PC-9 (cell line): ENCODE data around the gene LOXL4. TPM values are rescaled to one million over a fixed set of nuclear protein-coding genes. Genes with fewer than 3 reads are reported as not detected.
"Not testable (repeated sequence)": the region's sequence is repeated elsewhere in the genome, so short reads cannot be mapped to it uniquely, and the experiment has no call there.

Experiments used
- BruUV-seq: library from RNA; stranded (reverse); fragments of 400-500 nt; replicated peaks from 2 replicates; lab custom pipeline; 2021; lab: Mats Ljungman, UMichigan
- CTCF ChIA-PET: fragments of 300-600 bp; sonication (Branson Sonifier 250); formaldehyde crosslinking; loops from one replicate; lab custom pipeline; 2022; ENCODE audit warnings: antibody characterized with exemption; lab: Charles Lee
- POLR2A ChIA-PET: fragments of 300-600 bp; sonication (Branson Sonifier 250); formaldehyde crosslinking; loops from one replicate; lab custom pipeline; 2022; ENCODE audit warnings: antibody characterized with exemption; ENCODE audit not compliant: unreplicated experiment; lab: Charles Lee
- DNase-seq, 2 experiments: peaks; one replicate each; pipeline versions ENCODE4 v3.0.0 to v3.0.0-alpha.2; 2015 to 2022; ENCODE audit warnings: mixed read lengths in 1 of 2
- H2AFZ ChIP-seq: fragments of 200-600 bp; sonication (generic); 2 replicates; pipeline ENCODE4 v1.8.1; 2017; ENCODE audit warnings: antibody characterized with exemption
- H3F3A ChIP-seq: fragments of 200-600 bp; sonication (generic); 2 replicates; pipeline ENCODE4 v1.8.1; 2017; ENCODE audit warnings: antibody characterized with exemption, mild to moderate bottlenecking, low read depth; ENCODE audit not compliant: insufficient read depth
- H3K27ac ChIP-seq: fragments of 200-600 bp; sonication (generic); 2 replicates; pipeline ENCODE4 v1.6.1; 2016; ENCODE audit warnings: mixed run types
- H3K27me3 ChIP-seq: fragments of 200-600 bp; sonication (generic); 2 replicates; pipeline ENCODE4 v1.6.1; 2016; ENCODE audit warnings: low read depth, mixed run types; ENCODE audit not compliant: insufficient read depth
- H3K36me3 ChIP-seq: fragments of 200-600 bp; sonication (generic); 2 replicates; pipeline ENCODE4 v1.6.1; 2016; ENCODE audit warnings: low read depth, mixed run types
- H3K4me1 ChIP-seq: fragments of 200-600 bp; sonication (generic); replicated peaks from 2 replicates; pipeline ENCODE4 v1.6.1; 2016; ENCODE audit warnings: mixed run types; ENCODE audit not compliant: insufficient read depth
- H3K4me2 ChIP-seq: fragments of 200-600 bp; sonication (generic); 2 replicates; pipeline ENCODE4 v1.6.1; 2017; ENCODE audit warnings: mixed run types
- H3K4me3 ChIP-seq: fragments of 200-600 bp; sonication (generic); 2 replicates; pipeline ENCODE4 v1.6.1; 2016; ENCODE audit warnings: mixed run types
- H3K79me2 ChIP-seq: fragments of 200-600 bp; sonication (generic); 2 replicates; pipeline ENCODE4 v1.6.1; 2017; ENCODE audit warnings: low read depth, mixed run types
- H3K9me2 ChIP-seq: fragments of 200-600 bp; sonication (generic); 2 replicates; pipeline ENCODE4 v1.8.1; 2017; ENCODE audit warnings: mild to moderate bottlenecking; ENCODE audit not compliant: insufficient read depth
- H3K9me3 ChIP-seq: fragments of 200-600 bp; sonication (generic); 2 replicates; pipeline ENCODE4 v1.8.1; 2016; ENCODE audit warnings: low read depth; ENCODE audit not compliant: insufficient read depth
- H4K20me1 ChIP-seq: fragments of 200-600 bp; sonication (generic); 2 replicates; pipeline ENCODE4 v1.8.1; 2017; ENCODE audit not compliant: insufficient read depth
- EZH2 ChIP-seq: fragments of 200-600 bp; sonication (generic); IDR thresholded peaks from 2 replicates; pipeline ENCODE4 v1.8.0; 2017; ENCODE audit warnings: antibody characterized with exemption, low read depth
- intact Hi-C: fragments of 100-400 bp; cut with micrococcal nuclease; formaldehyde crosslinking; loops from one replicate; pipeline ENCODE4 v1.10.0; 2022; ENCODE audit not compliant: unreplicated experiment
- total RNA-seq: library from RNA; stranded (reverse); gene quantifications from 2 replicates; pipeline ENCODE4 v1.2.3, GENCODE V29; 2021
- TF ChIP-seq, protein P1 (sequence below): fragments of 200-600 bp; sonication (generic); conservative IDR thresholded peaks from 2 replicates; pipeline ENCODE4 v1.6.1; 2017; ENCODE audit warnings: mixed run types, antibody characterized with exemption, mild to moderate bottlenecking, moderate library complexity

Gene LOXL4
- total RNA-seq, 1 experiment from 2014 or later: 3.5 TPM

DNA sequence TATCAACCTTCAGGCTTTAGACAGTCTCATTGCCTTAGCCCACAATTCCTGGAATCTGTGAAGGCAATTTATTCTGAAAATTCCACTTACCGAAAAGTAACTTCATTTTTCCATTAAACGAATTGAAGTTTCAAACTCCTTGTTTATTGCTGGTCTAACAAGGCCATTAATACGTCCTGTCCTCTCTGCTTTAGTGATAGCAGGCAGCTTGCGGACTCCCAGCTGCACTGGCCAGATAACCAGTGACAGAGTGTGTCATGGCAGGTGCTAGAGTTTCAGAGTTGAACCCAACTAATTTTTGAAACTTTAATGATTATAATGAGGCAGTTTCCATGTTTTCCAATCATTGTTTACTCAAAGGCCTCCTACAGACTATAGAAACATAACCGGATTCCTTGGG is 31.1 kb downstream of the LOXL4 start:
- BruUV-seq: no TSS peak
- intact Hi-C loops: no loop called here
- ChIA-PET POLR2A (no interaction called here), CTCF (no interaction called here)
- Histone ChIP-seq H3K4me1 (no peaks in the 10 kb centered on the region), H3K9me2 (no peaks in the 10 kb centered on the region), H4K20me1 (no peaks in the 10 kb centered on the region), H3K36me3 (no peaks in the 10 kb centered on the region), H3K27me3 (no peaks in the 10 kb centered on the region), H3K79me2 (no peaks in the 10 kb centered on the region), H3K9me3 (no peaks in the 10 kb centered on the region), H3K27ac (no peak overlapping the region), H3F3A (no peaks in the 10 kb centered on the region), H3K4me2 (no peak overlapping the region), H3K4me3 (no peak overlapping the region), H2AFZ (no peak overlapping the region)
- TF ChIP-seq, protein P1, sequence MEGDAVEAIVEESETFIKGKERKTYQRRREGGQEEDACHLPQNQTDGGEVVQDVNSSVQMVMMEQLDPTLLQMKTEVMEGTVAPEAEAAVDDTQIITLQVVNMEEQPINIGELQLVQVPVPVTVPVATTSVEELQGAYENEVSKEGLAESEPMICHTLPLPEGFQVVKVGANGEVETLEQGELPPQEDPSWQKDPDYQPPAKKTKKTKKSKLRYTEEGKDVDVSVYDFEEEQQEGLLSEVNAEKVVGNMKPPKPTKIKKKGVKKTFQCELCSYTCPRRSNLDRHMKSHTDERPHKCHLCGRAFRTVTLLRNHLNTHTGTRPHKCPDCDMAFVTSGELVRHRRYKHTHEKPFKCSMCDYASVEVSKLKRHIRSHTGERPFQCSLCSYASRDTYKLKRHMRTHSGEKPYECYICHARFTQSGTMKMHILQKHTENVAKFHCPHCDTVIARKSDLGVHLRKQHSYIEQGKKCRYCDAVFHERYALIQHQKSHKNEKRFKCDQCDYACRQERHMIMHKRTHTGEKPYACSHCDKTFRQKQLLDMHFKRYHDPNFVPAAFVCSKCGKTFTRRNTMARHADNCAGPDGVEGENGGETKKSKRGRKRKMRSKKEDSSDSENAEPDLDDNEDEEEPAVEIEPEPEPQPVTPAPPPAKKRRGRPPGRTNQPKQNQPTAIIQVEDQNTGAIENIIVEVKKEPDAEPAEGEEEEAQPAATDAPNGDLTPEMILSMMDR: no peak
- no peak for TF ChIP-seq EZH2
- no peak for DNase-seq

DNA sequence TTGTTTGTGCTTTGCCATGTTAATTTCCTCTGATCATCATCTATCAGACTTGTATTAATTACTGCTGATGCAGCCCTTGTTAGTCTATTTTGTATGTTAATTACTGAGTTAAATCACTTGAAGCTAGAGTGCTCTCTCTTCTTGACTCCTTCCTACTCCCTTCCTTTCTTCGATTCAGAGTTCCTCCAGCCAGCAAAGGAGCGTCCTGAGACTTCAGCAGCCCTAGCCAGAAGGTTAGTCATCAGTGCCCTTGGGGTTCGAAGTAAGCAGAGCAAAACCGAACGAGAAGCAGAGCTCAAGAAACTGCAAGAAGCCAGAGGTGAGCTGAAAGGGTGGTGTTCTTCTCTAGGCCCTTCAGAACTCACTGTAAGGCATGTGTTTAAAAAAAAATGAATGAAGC is 32.1 kb downstream of the LOXL4 start:
- H3K27ac ChIP-seq: no peak overlapping the region
- TF ChIP-seq, protein P1: no peak
- no peak for TF ChIP-seq EZH2
- no peaks in the 10 kb centered on the region for H3K4me1 ChIP-seq
- CTCF ChIA-PET: no interaction called here
- H4K20me1 ChIP-seq: no peaks in the 10 kb centered on the region
- no peaks in the 10 kb centered on the region for H3K27me3 ChIP-seq
- no peaks in the 10 kb centered on the region for H3K36me3 ChIP-seq
- POLR2A ChIA-PET: no interaction called here
- H3F3A ChIP-seq: no peaks in the 10 kb centered on the region
- no peaks in the 10 kb centered on the region for H3K79me2 ChIP-seq
- H3K4me3 ChIP-seq: no peak overlapping the region
- BruUV-seq: no TSS peak
- no peaks in the 10 kb centered on the region for H3K9me2 ChIP-seq
- H3K9me3 ChIP-seq: no peaks in the 10 kb centered on the region
- DNase-seq: no peak
- intact Hi-C loops: no loop called here
- H3K4me2 ChIP-seq: no peak overlapping the region
- no peak overlapping the region for H2AFZ ChIP-seq

DNA sequence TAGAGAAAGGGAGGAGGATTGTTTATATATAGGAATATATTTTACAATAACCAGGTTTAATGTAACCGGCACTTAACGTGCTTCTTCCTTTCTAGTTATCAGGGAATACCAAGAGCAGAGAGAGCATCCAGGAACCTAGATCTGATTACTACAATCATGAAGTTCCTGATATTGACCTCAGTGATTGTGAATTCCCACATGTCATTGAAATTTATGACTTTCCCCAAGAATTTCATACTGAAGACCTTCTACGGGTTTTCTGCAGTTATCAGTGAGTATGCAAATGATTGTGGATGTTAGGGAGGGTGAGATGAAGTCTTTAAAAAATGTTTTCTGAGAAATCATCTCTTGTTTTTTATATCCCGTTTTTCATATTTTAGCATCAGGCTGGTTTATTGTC is 36.6 kb downstream of the LOXL4 start:
- BruUV-seq: no TSS peak
- POLR2A ChIA-PET: interaction anchor here (0.6 kb wide), 1 partner anchor 736 kb away, joined by 8 read pairs; no protein-coding TSS in a partner anchor

DNA sequence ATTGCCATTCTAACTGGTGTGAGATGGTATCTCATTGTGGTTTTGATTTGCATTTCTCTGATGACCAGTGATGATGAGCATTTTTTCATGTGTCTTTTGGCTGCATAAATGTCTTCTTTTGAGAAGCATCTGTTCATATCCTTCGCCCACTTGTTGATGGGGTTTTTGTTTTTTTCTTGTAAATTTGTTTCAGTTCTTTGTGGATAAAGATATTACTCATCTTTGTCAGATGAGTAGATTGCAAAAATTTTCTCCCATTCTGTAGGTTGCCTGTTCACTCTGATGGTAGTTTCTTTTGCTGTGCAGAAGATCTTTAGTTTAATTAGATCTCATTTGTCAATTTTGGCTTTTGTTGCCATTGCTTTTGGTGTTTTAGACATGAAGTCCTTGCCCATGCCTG is 39.7 kb downstream of the LOXL4 start:
- H4K20me1 ChIP-seq, H3K9me3 ChIP-seq, H3K4me1 ChIP-seq, POLR2A ChIA-PET, H3K27ac ChIP-seq, CTCF ChIA-PET, H3K9me2 ChIP-seq, H3K4me2 ChIP-seq, H2AFZ ChIP-seq, H3K79me2 ChIP-seq, H3K4me3 ChIP-seq, H3K36me3 ChIP-seq, H3F3A ChIP-seq, H3K27me3 ChIP-seq, intact Hi-C loops, BruUV-seq, DNase-seq: not testable (repeated sequence)

More for the DNA sequence above, 36.6 kb downstream of the LOXL4 start:
- Histone ChIP-seq H3K4me3 (no peak overlapping the region), H4K20me1 (no peaks in the 10 kb centered on the region), H3K4me1 (no peaks in the 10 kb centered on the region), H3K4me2 (no peak overlapping the region), H3F3A (no peaks in the 10 kb centered on the region), H3K79me2 (no peaks in the 10 kb centered on the region), H3K27ac (no peak overlapping the region), H3K9me3 (0 out of 2 replicates have a peak, but pooled peaks cover 2% of the 10 kb centered on the region), H3K36me3 (no peaks in the 10 kb centered on the region), H3K9me2 (no peaks in the 10 kb centered on the region), H2AFZ (no peak overlapping the region), H3K27me3 (no peaks in the 10 kb centered on the region)
- DNase-seq: no peak
- TF ChIP-seq EZH2: no peak
- TF ChIP-seq, protein P1: no peak
- CTCF ChIA-PET: no interaction called here
- intact Hi-C loops: no loop called here

DNA sequence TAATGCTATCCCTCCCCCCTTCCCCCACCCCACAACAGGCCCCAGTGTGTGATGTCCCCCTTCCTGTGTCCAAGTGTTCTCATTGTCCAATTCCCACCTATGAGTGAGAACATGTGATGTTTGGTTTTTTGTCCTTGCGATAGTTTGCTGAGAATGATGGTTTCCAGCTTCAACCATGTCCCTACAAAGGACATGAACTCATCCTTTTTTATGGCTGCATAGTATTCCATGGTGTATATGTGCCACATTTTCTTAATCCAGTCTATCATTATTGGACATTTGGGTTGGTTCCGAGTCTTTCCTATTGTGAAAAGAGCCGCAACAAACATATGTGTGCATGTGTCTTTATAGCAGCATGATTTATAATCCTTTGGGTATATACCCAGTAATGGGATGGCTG is 40.3 kb downstream of the LOXL4 start:
- H3K79me2 ChIP-seq, H3K4me1 ChIP-seq, BruUV-seq, POLR2A ChIA-PET, DNase-seq, H4K20me1 ChIP-seq, H2AFZ ChIP-seq, H3K27me3 ChIP-seq, H3K4me2 ChIP-seq, CTCF ChIA-PET, H3K36me3 ChIP-seq, H3K27ac ChIP-seq, H3K9me3 ChIP-seq, H3K9me2 ChIP-seq, intact Hi-C loops, H3K4me3 ChIP-seq, H3F3A ChIP-seq: not testable (repeated sequence)
